K562 (cell line): ENCODE measurements around the gene CDC37. TPM values are rescaled to one million over a fixed set of nuclear protein-coding genes. Genes with fewer than 3 reads are reported as not detected.

Source experiments
- ARHGAP35 ChIP-seq: fragments of 450-650 bp; IDR thresholded peaks from 2 replicates; pipeline ENCODE4 v1.6.1; 2018; ENCODE audit not compliant: partially characterized antibody
- ATF1 ChIP-seq, 2 experiments: fragments of 450-650 bp in 1 of 2; IDR thresholded peaks; 2 replicates each; pipeline ENCODE4 v1.6.1; 2016; ENCODE audit warnings: missing compliant biosample characterization in 1 of 2, missing genetic modification characterization in 1 of 2
- CAMTA2 ChIP-seq: fragments of 250-450 bp; sonication (Bioruptor Pico); conservative IDR thresholded peaks from 2 replicates; pipeline ENCODE4 v1.5.1; 2022
- CBFA2T3 ChIP-seq: fragments of 450-650 bp; IDR thresholded peaks from 2 replicates; pipeline ENCODE4 v1.6.1; 2017
- CBX1 ChIP-seq: sonication (generic); IDR thresholded peaks from 2 replicates; pipeline ENCODE4 v1.6.1; 2016; ENCODE audit warnings: antibody characterized with exemption, low read depth, mild to moderate bottlenecking
- E2F3 ChIP-seq: fragments of 250-450 bp; sonication (Bioruptor Pico); IDR thresholded peaks from 2 replicates; pipeline ENCODE4 v1.4.0; 2020; ENCODE audit warnings: mild to moderate bottlenecking
- ELF4 ChIP-seq: fragments of 450-650 bp; formaldehyde crosslinking; IDR thresholded peaks from 2 replicates; pipeline ENCODE4 v1.4.0; 2022; ENCODE audit warnings: missing genetic modification characterization
- FOXJ3 ChIP-seq: sonication (generic); formaldehyde crosslinking; IDR thresholded peaks from 2 replicates; pipeline ENCODE4 v1.4.0; 2020; ENCODE audit warnings: mild to moderate bottlenecking, missing genetic modification reagents
- HDAC1 ChIP-seq, 2 experiments: fragments of 450-650 bp; IDR thresholded peaks; 2 replicates each; pipeline ENCODE4 v1.6.1; 2016 to 2017; ENCODE audit warnings: inconsistent platforms in 1 of 2, mild to moderate bottlenecking in 1 of 2, moderate library complexity in 1 of 2
- MTA2 ChIP-seq: fragments of 450-650 bp; IDR thresholded peaks from 2 replicates; pipeline ENCODE4 v1.6.1; 2016; ENCODE audit warnings: low read depth
- NFRKB ChIP-seq: fragments of 450-650 bp; IDR thresholded peaks from 2 replicates; pipeline ENCODE4 v1.6.1; 2016; ENCODE audit warnings: low read depth
- NRF1 ChIP-seq, 2 experiments: fragments of 450-650 bp; IDR thresholded peaks in 1 of 2; conservative IDR thresholded peaks in 1 of 2; 2 replicates each; pipeline ENCODE4 v1.6.1; 2014; ENCODE audit warnings: mild to moderate bottlenecking in 2 of 2
- PTRF ChIP-seq: fragments of 450-650 bp; IDR thresholded peaks from 2 replicates; pipeline ENCODE4 v1.6.1; 2016; ENCODE audit warnings: mild to moderate bottlenecking, missing genetic modification characterization, missing compliant biosample characterization
- PTTG1 ChIP-seq: fragments of 450-650 bp; IDR thresholded peaks from 2 replicates; pipeline ENCODE4 v1.6.1; 2016; ENCODE audit warnings: low read depth, mild to moderate bottlenecking, missing genetic modification characterization, missing compliant biosample characterization
- RCOR1 ChIP-seq, 2 experiments: IDR thresholded peaks; 2 replicates each; pipeline ENCODE4 v1.6.1; 2012; ENCODE audit warnings: low read depth in 2 of 2, low read length in 2 of 2, borderline replicate concordance in 1 of 2, improper control_type of control experiment in 1 of 2
- SMAD1 ChIP-seq: fragments of 150-350 bp; IDR thresholded peaks from 2 replicates; pipeline ENCODE4 v1.6.1; 2014; ENCODE audit warnings: low read length, low read depth; ENCODE audit not compliant: partially characterized antibody
- SMAD4 ChIP-seq: fragments of 250-450 bp; sonication (Bioruptor Pico); conservative IDR thresholded peaks from 2 replicates; pipeline ENCODE4 v1.8.0; 2021; ENCODE audit warnings: inconsistent platforms, mild to moderate bottlenecking, moderate library complexity
- SMARCE1 ChIP-seq: fragments of 450-650 bp; IDR thresholded peaks from 2 replicates; pipeline ENCODE4 v1.7.1; 2016; ENCODE audit warnings: mild to moderate bottlenecking
- SNIP1 ChIP-seq: fragments of 450-650 bp; IDR thresholded peaks from 2 replicates; pipeline ENCODE4 v1.7.1; 2017; ENCODE audit warnings: low read depth, mild to moderate bottlenecking
- TEAD4 ChIP-seq, 2 experiments: sonication (generic) in 1 of 2; formaldehyde crosslinking in 1 of 2; IDR thresholded peaks; 2 replicates each; pipeline versions ENCODE4 v1.6.1 to v1.8.0; 2012 to 2022; ENCODE audit warnings: borderline replicate concordance in 1 of 2, inconsistent platforms in 1 of 2, low read length in 1 of 2, mild to moderate bottlenecking in 1 of 2, missing genetic modification reagents in 1 of 2
- TOE1 ChIP-seq, 2 experiments: fragments of 450-650 bp in 1 of 2; sonication (generic) in 1 of 2; formaldehyde crosslinking in 1 of 2; IDR thresholded peaks; 2 replicates each; pipeline versions ENCODE4 v1.7.1 to v1.8.0; 2016 to 2022; ENCODE audit warnings: borderline replicate concordance in 2 of 2, mild to moderate bottlenecking in 2 of 2, antibody characterized with exemption in 1 of 2, inconsistent platforms in 1 of 2, low read depth in 1 of 2, missing genetic modification reagents in 1 of 2, moderate library complexity in 1 of 2
- ZBTB17 ChIP-seq: fragments of 450-650 bp; formaldehyde crosslinking; IDR thresholded peaks from 2 replicates; pipeline ENCODE4 v1.4.0; 2020; ENCODE audit warnings: mild to moderate bottlenecking
- ZBTB49 ChIP-seq: sonication (generic); formaldehyde crosslinking; IDR thresholded peaks from 2 replicates; pipeline ENCODE4 v1.8.0; 2022; ENCODE audit warnings: missing genetic modification reagents, mild to moderate bottlenecking, borderline replicate concordance
- ZNF143 ChIP-seq: sonication (generic); formaldehyde crosslinking; IDR thresholded peaks from 2 replicates; pipeline ENCODE4 v1.9.0; 2022; ENCODE audit warnings: mild to moderate bottlenecking, missing genetic modification reagents
- polyA plus RNA-seq, 8 experiments: library from polyadenylated mRNA; depleted of rRNA in 4 of 8; stranded (reverse) in 5 of 8; unstranded in 3 of 8; fragments of >200 nt; fragmentation: Nextera tagmentation in 2 of 8; fragmentation: Illumina TruSeq in 1 of 8; extraction: Ambion mirVana in 2 of 8; extraction: Trizol in 1 of 8; gene quantifications; 2 replicates each; pipeline versions ENCODE4 v1.2.1 to v1.2.3, GENCODE V29; 2011 to 2014; ENCODE audit warnings: inconsistent platforms in 1 of 8, missing spikeins in 1 of 8
- total RNA-seq, 7 experiments: library from RNA; depleted of rRNA in 6 of 7; stranded (reverse); fragments of >200 nt in 6 of 7; fragmentation: Illumina TruSeq in 2 of 7; extraction: Trizol in 2 of 7; gene quantifications; 2 replicates each; pipeline versions ENCODE4 v1.2.1 to v1.2.3, GENCODE V29; 2011 to 2021; ENCODE audit warnings: low replicate concordance in 1 of 7
- TF ChIP-seq, protein P1 (sequence below): sonication (generic); formaldehyde crosslinking; IDR thresholded peaks from 2 replicates; pipeline ENCODE4 v1.9.0; 2022; ENCODE audit warnings: mild to moderate bottlenecking, missing genetic modification reagents

Gene CDC37
- total and polyA plus RNA-seq, 9 of the 15 experiments (the other 6 are each of a cell fraction or from before 2014, with no cell fraction given) = 6.6 to 538 (median 227) TPM

DNA sequence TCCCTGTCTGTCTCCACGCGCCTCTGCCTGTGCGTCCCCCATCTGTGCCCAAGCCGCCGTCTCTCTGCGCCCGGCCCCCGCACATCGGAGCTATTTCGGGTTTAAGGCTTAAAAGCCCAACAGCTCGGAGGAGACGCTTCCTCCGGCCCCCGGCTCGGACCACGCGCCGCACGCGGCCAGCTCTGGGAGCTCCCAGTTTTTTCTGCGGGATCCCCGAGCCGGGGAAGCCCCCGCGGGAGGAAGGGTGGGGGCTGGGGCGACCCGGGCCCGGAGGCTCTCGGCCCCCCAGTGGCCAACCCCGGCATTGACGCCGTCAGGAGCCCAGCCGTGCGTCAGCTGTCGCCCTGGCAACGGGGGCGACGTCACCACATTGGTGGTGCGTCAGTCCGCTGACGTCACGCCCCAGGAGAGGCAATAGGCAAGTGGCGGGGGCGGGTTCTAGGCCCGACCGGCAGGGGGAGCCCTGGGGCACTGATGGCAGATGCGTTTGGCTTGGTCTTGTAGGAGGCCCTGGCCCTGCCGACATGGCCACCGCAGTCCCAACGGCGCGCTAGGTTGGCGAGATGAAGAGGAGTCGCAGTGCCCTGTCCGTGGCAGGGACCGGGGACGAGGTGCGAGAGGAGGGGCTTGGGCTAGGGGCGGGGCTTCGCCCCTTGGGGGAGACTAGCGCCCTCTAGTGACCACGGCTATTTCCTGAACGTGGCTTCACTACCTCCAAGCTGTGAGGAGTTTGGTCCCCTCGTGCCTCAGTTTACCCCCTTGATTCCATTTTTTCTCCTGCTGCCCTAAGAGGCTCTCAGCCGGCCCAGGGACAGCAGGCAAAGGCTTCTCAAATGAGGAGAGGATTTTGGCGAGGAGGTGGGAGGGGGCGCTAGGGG, 13.3 kb upstream of the CDC37 start (continued):
- TF ChIP-seq MTA2 = peak; percentile 23; the same call in 1 of the 2 replicates
- TF ChIP-seq CBFA2T3 = peak; percentile 30; the same call in 1 of the 2 replicates
- peak; percentile 86 for TF ChIP-seq E2F3 (CRISPR knock-in tag)
- peak; percentile 97 for TF ChIP-seq ATF1 (CRISPR knock-in tag; IDR thresholded peaks at IDR 0.05)
- TF ChIP-seq ATF1 (tag; IDR thresholded peaks at IDR 0.05) = peak; percentile 100
- no peak for TF ChIP-seq ELF4 (CRISPR knock-in tag)
- TF ChIP-seq ZBTB49 (CRISPR knock-in tag) = no peak
- TF ChIP-seq RCOR1 (IDR thresholded peaks at IDR 0.05; ENCODE audit: borderline replicate concordance in 1 of 2, low read depth in 2 of 2, low read length in 2 of 2) = peak; percentile 96 to 99
- TF ChIP-seq NFRKB = peak; percentile 55; the same call in 1 of the 2 replicates
- TF ChIP-seq NRF1 (conservative IDR thresholded peaks at IDR 0.05 in 1 of 2, IDR thresholded peaks at IDR 0.05 in 1 of 2) = peak; percentile 38 to 45
- TF ChIP-seq CBX1 = peak; percentile 99
- peak; percentile 59; the same call in 1 of the 2 replicates for TF ChIP-seq ZNF143
- TF ChIP-seq PTRF = no peak
- TF ChIP-seq FOXJ3 (CRISPR knock-in tag) = 0 out of 2 replicates have a peak, but pooled peaks have one; percentile 58
- peak; percentile 86 for TF ChIP-seq TOE1 (IDR thresholded peaks at IDR 0.05; ENCODE audit: borderline replicate concordance)
- TF ChIP-seq TOE1 (CRISPR knock-in tag; IDR thresholded peaks at IDR 0.05; ENCODE audit: borderline replicate concordance, low read depth) = peak; percentile 46; the same call in 1 of the 2 replicates
- TF ChIP-seq TEAD4 (IDR thresholded peaks at IDR 0.05; ENCODE audit: low read length) = peak; percentile 51
- TF ChIP-seq TEAD4 (CRISPR knock-in tag; IDR thresholded peaks at IDR 0.05; ENCODE audit: borderline replicate concordance) = no peak
- peak; percentile 90; the same call in 1 of the 2 replicates for TF ChIP-seq ZBTB17
- TF ChIP-seq, protein P1, sequence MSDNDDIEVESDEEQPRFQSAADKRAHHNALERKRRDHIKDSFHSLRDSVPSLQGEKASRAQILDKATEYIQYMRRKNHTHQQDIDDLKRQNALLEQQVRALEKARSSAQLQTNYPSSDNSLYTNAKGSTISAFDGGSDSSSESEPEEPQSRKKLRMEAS (CRISPR knock-in tag) = peak; percentile 84
- TF ChIP-seq SNIP1 = peak; percentile 65; the same call in 1 of the 2 replicates
- peak; percentile 91 for TF ChIP-seq SMAD4 (CRISPR knock-in tag)
- TF ChIP-seq CAMTA2 (CRISPR knock-in tag) = 0 out of 2 replicates have a peak, but pooled peaks have one; percentile 9
- TF ChIP-seq SMAD1 = no peak
- TF ChIP-seq PTTG1 (tag) = no peak
- no peak for TF ChIP-seq ARHGAP35
- TF ChIP-seq SMARCE1 = peak; percentile 41; the same call in 1 of the 2 replicates
- peak in 1 of 2 experiments; percentile 86; a peak in 2 of 4 replicates for TF ChIP-seq HDAC1 (IDR thresholded peaks at IDR 0.05)
